Raji (cell line): ENCODE data around the gene KIF26A.

ENCODE experiments used
- POLR2A ChIP-seq: IDR thresholded peaks from 2 replicates; pipeline ENCODE4 v1.6.1; 2011; ENCODE audit warnings: low read depth, low read length, control low read depth; ENCODE audit not compliant: insufficient read depth

The KIF26A gene

GRCh38 chr14:104212206-104213095 lies 74.1 kb downstream of the KIF26A start:
- TF ChIP-seq POLR2A = no peak

- no peak for TF ChIP-seq POLR2A
Observed at GRCh38 chr14:104213301-104214034, 75.1 kb downstream of the KIF26A start.

- TF ChIP-seq POLR2A = no peak
Observed at GRCh38 chr14:104214431-104215218, 76.2 kb downstream of the KIF26A start.

- no peak for TF ChIP-seq POLR2A
Observed at GRCh38 chr14:104215706-104216334, 77.4 kb downstream of the KIF26A start.

- TF ChIP-seq POLR2A = no peak
Observed at GRCh38 chr14:104216457-104216856, 78.1 kb downstream of the KIF26A start.

GRCh38 chr14:104217486-104218360 lies 79.3 kb downstream of the KIF26A start:
- TF ChIP-seq POLR2A = no peak

GRCh38 chr14:104218361-104219180 lies 80.2 kb downstream of the KIF26A start:
- no peak for TF ChIP-seq POLR2A

- no peak for TF ChIP-seq POLR2A
Observed at GRCh38 chr14:104219731-104220214, 81.4 kb downstream of the KIF26A start.

GRCh38 chr14:104220215-104221070 lies 82.1 kb downstream of the KIF26A start:
- no peak for TF ChIP-seq POLR2A

GRCh38 chr14:104221071-104221625 lies 82.8 kb downstream of the KIF26A start:
- no peak for TF ChIP-seq POLR2A

GRCh38 chr14:104221636-104222369 lies 83.4 kb downstream of the KIF26A start:
- no peak for TF ChIP-seq POLR2A

- TF ChIP-seq POLR2A = no peak
Observed at GRCh38 chr14:104222396-104223036, 84.1 kb downstream of the KIF26A start.
